MM.1S (cell line): ENCODE measurements around the gene ANKRD6.

ENCODE experiments used
- EZH2phosphoT487 ChIP-seq: fragments of 300-600 bp; sonication (generic); IDR thresholded peaks from 2 replicates; pipeline ENCODE4 v1.6.1; 2018; ENCODE audit warnings: antibody characterized with exemption, low read length
- TF ChIP-seq, protein P1 (sequence below): fragments of 300-600 bp; sonication (generic); IDR thresholded peaks from 2 replicates; pipeline ENCODE4 v1.5.1; 2016; ENCODE audit warnings: antibody characterized with exemption, low read length, mixed read lengths

DNA sequence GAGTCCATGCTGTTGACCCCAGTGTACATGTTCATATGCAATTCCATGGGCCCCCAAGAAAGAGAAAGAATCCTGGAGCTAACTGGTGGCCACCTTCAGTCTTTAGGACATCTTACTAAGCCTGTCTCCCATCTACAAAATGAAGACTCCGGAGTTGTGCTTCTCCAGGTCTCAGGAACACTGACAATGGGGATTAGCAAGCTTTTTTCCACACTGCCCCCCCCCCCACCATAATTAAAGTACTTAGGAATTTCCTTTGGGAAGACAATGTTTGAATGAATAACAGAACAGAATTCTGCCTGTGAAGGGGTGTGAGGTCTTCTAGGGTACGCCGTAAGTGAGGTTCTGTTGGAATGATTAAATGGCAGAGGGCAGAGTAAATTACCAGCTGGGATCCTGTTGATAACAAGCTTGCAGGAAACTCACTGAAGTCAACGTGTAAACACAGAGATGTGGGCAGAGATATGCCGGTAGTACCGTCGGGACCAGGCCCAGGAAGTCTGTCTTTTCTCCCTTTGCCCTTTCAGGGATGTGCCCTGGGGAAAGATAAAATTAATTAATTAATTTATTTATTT lies 63.1 kb downstream of the ANKRD6 start:
- no peak for TF ChIP-seq EZH2phosphoT487
- TF ChIP-seq, protein P1, sequence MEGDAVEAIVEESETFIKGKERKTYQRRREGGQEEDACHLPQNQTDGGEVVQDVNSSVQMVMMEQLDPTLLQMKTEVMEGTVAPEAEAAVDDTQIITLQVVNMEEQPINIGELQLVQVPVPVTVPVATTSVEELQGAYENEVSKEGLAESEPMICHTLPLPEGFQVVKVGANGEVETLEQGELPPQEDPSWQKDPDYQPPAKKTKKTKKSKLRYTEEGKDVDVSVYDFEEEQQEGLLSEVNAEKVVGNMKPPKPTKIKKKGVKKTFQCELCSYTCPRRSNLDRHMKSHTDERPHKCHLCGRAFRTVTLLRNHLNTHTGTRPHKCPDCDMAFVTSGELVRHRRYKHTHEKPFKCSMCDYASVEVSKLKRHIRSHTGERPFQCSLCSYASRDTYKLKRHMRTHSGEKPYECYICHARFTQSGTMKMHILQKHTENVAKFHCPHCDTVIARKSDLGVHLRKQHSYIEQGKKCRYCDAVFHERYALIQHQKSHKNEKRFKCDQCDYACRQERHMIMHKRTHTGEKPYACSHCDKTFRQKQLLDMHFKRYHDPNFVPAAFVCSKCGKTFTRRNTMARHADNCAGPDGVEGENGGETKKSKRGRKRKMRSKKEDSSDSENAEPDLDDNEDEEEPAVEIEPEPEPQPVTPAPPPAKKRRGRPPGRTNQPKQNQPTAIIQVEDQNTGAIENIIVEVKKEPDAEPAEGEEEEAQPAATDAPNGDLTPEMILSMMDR: no peak
